ENCODE results near the gene FLNC.

Gene FLNC

GRCh38 chr7:128831994-128832879 lies 2.0 kb downstream of the FLNC start:
- no peak for TF ChIP-seq CTCF (IDR thresholded peaks at IDR 0.05; ENCODE audit: unreplicated experiment in 3 of 3)
- peaks cover 12% of the 10 kb centered on the region for H3K36me3 Mint-ChIP-seq (ENCODE audit: low read depth)
- H3K27ac Mint-ChIP-seq, result peak overlapping the region; percentile 77 to 98 (median 95)
- H3K4me3 Mint-ChIP-seq, result peak overlapping the region; percentile 91 to 94 (median 92)
- H3K27me3 Mint-ChIP-seq (ENCODE audit: low read depth), result peaks cover 3% of the 10 kb centered on the region
- H3K4me1 Mint-ChIP-seq, result peaks cover 51% of the 10 kb centered on the region
- H3K9me3 Mint-ChIP-seq, result no peaks in the 10 kb centered on the region

GRCh38 chr7:128832880-128833147 lies 2.6 kb downstream of the FLNC start:
- Mint-ChIP-seq H3K36me3 (ENCODE audit: low read depth) (peaks cover 12% of the 10 kb centered on the region), H3K27me3 (ENCODE audit: low read depth) (peaks cover under 1% of the 10 kb centered on the region), H3K27ac (peak overlapping the region; percentile 77 to 98 (median 95)), H3K4me1 (peaks cover 47% of the 10 kb centered on the region), H3K9me3 (no peaks in the 10 kb centered on the region), H3K4me3 (peak overlapping the region; percentile 91 to 94 (median 92))
- TF ChIP-seq CTCF (IDR thresholded peaks at IDR 0.05; ENCODE audit: unreplicated experiment in 3 of 3), result no peak

DNA sequence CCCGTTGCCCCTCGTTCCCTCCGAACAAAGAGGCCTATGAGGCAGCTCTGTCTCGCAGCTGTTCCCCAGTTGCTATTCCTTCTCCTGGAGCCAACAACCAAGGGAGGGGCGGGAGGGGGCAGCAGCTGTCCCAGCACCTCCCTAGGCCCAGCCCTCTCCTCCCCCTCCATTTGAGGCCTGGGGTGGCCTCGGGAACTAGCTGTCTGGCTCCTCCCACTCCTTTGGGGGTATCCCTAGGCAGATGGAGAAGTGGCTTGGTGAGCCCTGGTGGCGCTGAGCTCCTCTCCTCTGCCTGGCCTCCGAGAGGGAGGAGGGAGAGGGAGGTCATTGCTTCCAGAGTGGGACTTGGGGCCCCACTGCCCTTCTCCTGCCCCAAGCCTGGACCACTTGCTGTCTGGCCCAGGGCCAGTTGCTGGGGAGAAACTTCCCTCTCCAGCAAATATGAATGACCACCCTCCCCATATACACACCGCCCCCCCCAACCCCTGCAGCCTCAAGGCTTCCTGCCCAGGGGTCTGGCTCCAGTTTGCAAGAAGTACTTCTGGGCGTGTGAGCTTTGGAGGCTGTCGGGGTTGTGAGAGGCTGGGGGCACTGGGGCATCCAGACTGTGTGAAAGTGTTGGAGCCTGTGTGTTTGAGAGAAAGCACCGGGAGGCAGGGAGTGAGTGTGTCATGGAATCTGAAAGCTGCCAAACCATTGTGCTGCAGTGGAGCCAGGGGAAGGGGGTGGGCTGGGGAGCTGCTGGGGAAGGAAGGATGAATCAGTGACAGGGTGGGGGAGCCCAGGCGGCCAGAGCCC lies 3.1 kb downstream of the FLNC start:
- Mint-ChIP-seq H3K27me3 (ENCODE audit: low read depth) (no peaks in the 10 kb centered on the region), H3K36me3 (ENCODE audit: low read depth) (peaks cover 12% of the 10 kb centered on the region), H3K4me1 (peaks cover 42% of the 10 kb centered on the region), H3K27ac (peak overlapping the region; percentile 77 to 98 (median 95)), H3K4me3 (peak overlapping the region; percentile 91 to 94 (median 92)), H3K9me3 (no peaks in the 10 kb centered on the region)
- no peak for TF ChIP-seq CTCF (IDR thresholded peaks at IDR 0.05; ENCODE audit: unreplicated experiment in 3 of 3)

- H3K36me3 Mint-ChIP-seq (ENCODE audit: low read depth), result peaks cover 15% of the 10 kb centered on the region
- no peak for TF ChIP-seq CTCF (IDR thresholded peaks at IDR 0.05; ENCODE audit: unreplicated experiment in 3 of 3)
- peak overlapping the region; percentile 91 to 94 (median 92) for H3K4me3 Mint-ChIP-seq
- H3K27me3 Mint-ChIP-seq (ENCODE audit: low read depth), result no peaks in the 10 kb centered on the region
- H3K9me3 Mint-ChIP-seq, result no peaks in the 10 kb centered on the region
- peaks cover 38% of the 10 kb centered on the region for H3K4me1 Mint-ChIP-seq
- peak overlapping the region; percentile 77 to 98 (median 95) for H3K27ac Mint-ChIP-seq
Observed at GRCh38 chr7:128833946-128834325, 3.7 kb downstream of the FLNC start.

DNA sequence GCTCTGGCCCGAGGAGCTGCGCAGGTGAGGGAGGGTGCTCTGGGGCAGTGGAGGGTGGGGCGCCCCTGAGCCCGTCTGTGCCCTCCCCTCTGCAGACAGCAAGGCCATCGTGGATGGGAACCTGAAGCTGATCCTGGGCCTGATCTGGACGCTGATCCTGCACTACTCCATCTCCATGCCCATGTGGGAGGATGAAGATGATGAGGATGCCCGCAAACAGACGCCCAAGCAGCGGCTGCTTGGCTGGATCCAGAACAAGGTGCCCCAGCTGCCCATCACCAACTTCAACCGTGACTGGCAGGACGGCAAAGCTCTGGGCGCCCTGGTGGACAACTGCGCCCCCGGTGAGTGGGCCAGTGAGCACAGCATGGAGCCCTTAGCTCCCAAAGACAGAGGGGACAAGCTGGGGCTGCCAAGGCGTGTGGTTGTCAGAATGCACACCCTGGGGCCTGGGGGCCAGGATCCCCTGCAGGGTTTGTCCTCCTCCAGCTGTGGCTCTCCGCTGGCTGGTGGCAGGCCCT lies 5.1 kb downstream of the FLNC start:
- Mint-ChIP-seq H3K27ac (peak overlapping the region in 2 of 3 experiments; percentile 73 to 77), H3K27me3 (ENCODE audit: low read depth) (peaks cover 3% of the 10 kb centered on the region), H3K4me3 (peak overlapping the region in 1 of 3 experiments; percentile 66), H3K9me3 (no peaks in the 10 kb centered on the region), H3K4me1 (peaks cover 29% of the 10 kb centered on the region), H3K36me3 (ENCODE audit: low read depth) (peaks cover 25% of the 10 kb centered on the region)
- no peak for TF ChIP-seq CTCF (IDR thresholded peaks at IDR 0.05; ENCODE audit: unreplicated experiment in 3 of 3)
